H1 (cell line): Measurements from ENCODE around the gene CEND1. TPM values are rescaled to one million over a fixed set of nuclear protein-coding genes. Genes with fewer than 3 reads are reported as not detected.

Experiments
- EP300 ChIP-seq, 2 experiments: IDR thresholded peaks; 1 replicate in 1 of 2; 2 replicates in 1 of 2; pipeline ENCODE4 v1.6.1; 2011 to 2012; ENCODE audit warnings: low read depth in 2 of 2, low read length in 2 of 2, mild to moderate bottlenecking in 2 of 2, borderline replicate concordance in 1 of 2, inconsistent platforms in 1 of 2, moderate library complexity in 1 of 2
- polyA plus RNA-seq, 7 experiments: library from polyadenylated mRNA; depleted of rRNA in 3 of 7; stranded (reverse) in 5 of 7; unstranded in 2 of 7; fragments of >200 nt in 5 of 7; fragments of 200-250 nt in 2 of 7; gene quantifications; 1 replicate in 5 of 7; 2 replicates in 1 of 7; 4 replicates in 1 of 7; pipeline versions ENCODE4 v1.2.1 to v1.2.3, GENCODE V29; 2011 to 2013; ENCODE audit warnings: missing spikeins in 2 of 7, mixed read lengths in 2 of 7
- total RNA-seq: library from RNA; stranded (reverse); fragmentation: NEBNext Ultra II Directional; extraction: Animal tissue kit (Norgen Biotek cat#: 25700); gene quantifications from 2 replicates; pipeline ENCODE4 v1.2.1, GENCODE V29; 2021

The CEND1 gene
- total and polyA plus RNA-seq, 2 of the 8 experiments (the other 6 are each of a cell fraction or from before 2014, with no cell fraction given): 0.82 to 5.0 TPM

DNA sequence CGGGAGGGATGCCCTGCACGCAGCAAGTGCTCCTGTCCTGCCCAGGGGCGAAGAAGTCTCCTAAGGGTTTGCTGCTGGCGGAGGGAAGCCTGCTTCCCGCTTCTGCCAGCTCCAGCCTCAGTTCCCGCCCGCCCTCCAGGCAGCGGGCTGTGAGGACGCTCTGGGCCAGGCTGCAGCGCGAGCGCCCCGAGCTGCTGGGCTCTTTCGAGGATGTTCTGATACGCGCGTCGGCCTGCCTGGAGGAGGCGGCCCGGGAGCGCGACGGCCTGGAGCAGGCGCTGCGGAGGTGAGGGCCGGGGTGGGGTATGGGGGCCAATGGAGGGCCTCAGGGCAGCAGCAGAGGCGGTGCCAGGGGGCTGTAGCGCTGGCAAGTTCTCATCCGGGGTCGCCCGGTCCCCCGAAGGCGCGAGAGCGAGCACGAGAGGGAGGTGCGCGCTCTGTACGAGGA is 40.0 kb upstream of the CEND1 start (continued):
- no peak for TF ChIP-seq EP300 (IDR thresholded peaks at IDR 0.05; ENCODE audit: borderline replicate concordance in 1 of 2, low read depth in 2 of 2, low read length in 2 of 2)
